IMR-90 (cell line): Measurements from ENCODE around the gene PSKH1. TPM values are rescaled to one million over a fixed set of nuclear protein-coding genes. Genes with fewer than 3 reads are reported as not detected.
A peak's percentile ranks its signal among the peaks of the same experiment; 100 is the strongest.

ENCODE experiments used
- ATAC-seq: fragments of 200-7000 bp; cut with Tn5 transposase; 2 replicates; pipeline ENCODE4 v1.9.1; 2020; ENCODE audit warnings: low read depth, mild to moderate bottlenecking, moderate library complexity
- BruUV-seq: library from RNA; stranded (reverse); fragments of 400-500 nt; replicated peaks from 2 replicates; lab custom pipeline; 2021; lab: Mats Ljungman, UMichigan
- CTCF ChIA-PET: fragments of 300-600 bp; formaldehyde crosslinking; extraction: SDS; loops from one replicate; lab custom pipeline; 2021; ENCODE audit warnings: antibody characterized with exemption; lab: Yijun Ruan, JAX
- POLR2A ChIA-PET: fragments of 300-600 bp; sonication (Branson Sonifier 250); formaldehyde crosslinking; loops from one replicate; lab custom pipeline; 2022; ENCODE audit warnings: antibody characterized with exemption; ENCODE audit not compliant: unreplicated experiment; lab: Charles Lee
- DNase-seq: peaks from one replicate; pipeline ENCODE4 v3.0.0; 2013
- H2AFZ ChIP-seq: replicated peaks from 2 replicates; pipeline ENCODE3; 2013; ENCODE audit warnings: low read length, mild to moderate bottlenecking; ENCODE audit not compliant: poor library complexity
- H2AK5ac ChIP-seq: 2 replicates; pipeline ENCODE4 v1.6.1; 2013; ENCODE audit warnings: low read depth, low read length, inconsistent platforms
- H2AK9ac ChIP-seq: replicated peaks from 2 replicates; pipeline ENCODE3; 2013; ENCODE audit warnings: mild to moderate bottlenecking, low read depth, low read length, moderate library complexity; ENCODE audit not compliant: poor library complexity
- H2BK120ac ChIP-seq: 2 replicates; pipeline ENCODE4 v1.6.1; 2013; ENCODE audit warnings: low read depth, low read length, inconsistent platforms
- H2BK15ac ChIP-seq: 3 replicates; pipeline ENCODE4 v1.6.1; 2013; ENCODE audit warnings: low read depth, low read length, inconsistent platforms
- H2BK20ac ChIP-seq: 2 replicates; pipeline ENCODE4 v1.6.1; 2013; ENCODE audit warnings: low read depth, mild to moderate bottlenecking, inconsistent platforms, low read length, moderate library complexity
- H2BK5ac ChIP-seq: 2 replicates; pipeline ENCODE4 v1.6.1; 2013; ENCODE audit warnings: mild to moderate bottlenecking, low read depth, low read length, inconsistent platforms; ENCODE audit not compliant: poor library complexity, severe bottlenecking
- H3K14ac ChIP-seq: replicated peaks from 2 replicates; pipeline ENCODE4 v1.6.1; 2013; ENCODE audit warnings: low read depth, low read length, inconsistent platforms
- H3K18ac ChIP-seq: 2 replicates; pipeline ENCODE4 v1.6.1; 2013; ENCODE audit warnings: low read depth, low read length, control low read depth
- H3K23ac ChIP-seq: 2 replicates; pipeline ENCODE4 v1.6.1; 2013; ENCODE audit warnings: low read depth, low read length, inconsistent platforms
- H3K27ac ChIP-seq: 2 replicates; pipeline ENCODE4 v1.5.1; 2013; ENCODE audit warnings: mild to moderate bottlenecking, control low read depth, low read length; ENCODE audit not compliant: insufficient read depth
- H3K27me3 ChIP-seq: 2 replicates; pipeline ENCODE4 v1.6.1; 2013; ENCODE audit warnings: low read length; ENCODE audit not compliant: control insufficient read depth, insufficient read depth
- H3K36me3 ChIP-seq: 2 replicates; pipeline ENCODE4 v1.6.1; 2013; ENCODE audit warnings: low read length, mixed read lengths; ENCODE audit not compliant: control insufficient read depth, insufficient read depth
- H3K4ac ChIP-seq: 2 replicates; pipeline ENCODE4 v1.6.1; 2013; ENCODE audit warnings: low read depth, low read length, inconsistent platforms
- H3K4me1 ChIP-seq: 2 replicates; pipeline ENCODE4 v1.6.1; 2013; ENCODE audit warnings: low read length, mixed read lengths; ENCODE audit not compliant: control insufficient read depth, insufficient read depth
- H3K4me2 ChIP-seq: 2 replicates; pipeline ENCODE4 v1.6.1; 2013; ENCODE audit warnings: low read depth, mild to moderate bottlenecking, control low read depth, low read length, moderate library complexity
- H3K4me3 ChIP-seq: 2 replicates; pipeline ENCODE4 v1.5.1; 2013; ENCODE audit warnings: low read depth, mild to moderate bottlenecking, control low read depth, low read length, moderate library complexity; ENCODE audit not compliant: insufficient read depth
- H3K56ac ChIP-seq: 2 replicates; pipeline ENCODE4 v1.6.1; 2013; ENCODE audit warnings: low read length, inconsistent platforms; ENCODE audit not compliant: insufficient read depth; ENCODE audit errors: extremely low read depth
- H3K79me1 ChIP-seq, 2 experiments: 2 replicates each; pipeline ENCODE4 v1.6.1; 2013; ENCODE audit warnings: low read length in 2 of 2, inconsistent platforms in 1 of 2, low read depth in 1 of 2
- H3K9ac ChIP-seq: 2 replicates; pipeline ENCODE4 v1.6.1; 2013; ENCODE audit warnings: low read depth, low read length, control low read depth
- H3K9me1 ChIP-seq: 2 replicates; pipeline ENCODE4 v1.6.1; 2013; ENCODE audit warnings: low read length, inconsistent platforms; ENCODE audit not compliant: insufficient read depth
- H3K9me3 ChIP-seq: 2 replicates; pipeline ENCODE4 v1.6.1; 2013; ENCODE audit warnings: low read length; ENCODE audit not compliant: control insufficient read depth, insufficient read depth
- H4K20me1 ChIP-seq: 2 replicates; pipeline ENCODE4 v1.6.1; 2013; ENCODE audit warnings: low read length, inconsistent platforms; ENCODE audit not compliant: insufficient read depth
- H4K5ac ChIP-seq: 2 replicates; pipeline ENCODE4 v1.6.1; 2013; ENCODE audit warnings: mild to moderate bottlenecking, low read depth, low read length, control low read depth
- H4K8ac ChIP-seq, 2 experiments: 2 replicates each; pipeline ENCODE4 v1.6.1; 2013; ENCODE audit warnings: low read depth in 2 of 2, low read length in 2 of 2, control low read depth in 1 of 2, inconsistent platforms in 1 of 2
- H4K91ac ChIP-seq: 2 replicates; pipeline ENCODE4 v1.6.1; 2013; ENCODE audit warnings: low read depth, low read length, inconsistent platforms; ENCODE audit not compliant: insufficient read depth
- BHLHE40 ChIP-seq: fragments of 150-350 bp; IDR thresholded peaks from 2 replicates; pipeline ENCODE4 v1.6.1; 2016; ENCODE audit warnings: mild to moderate bottlenecking, low read depth, low read length
- CEBPB ChIP-seq: IDR thresholded peaks from 2 replicates; pipeline ENCODE4 v1.6.1; 2012; ENCODE audit warnings: low read depth, low read length, improper control_type of control experiment
- CHD1 ChIP-seq: IDR thresholded peaks from 2 replicates; pipeline ENCODE4 v1.6.1; 2012; ENCODE audit warnings: low read depth, low read length, improper control_type of control experiment
- CTCF ChIP-seq: conservative IDR thresholded peaks from 2 replicates; pipeline ENCODE4 v1.5.1; 2012; ENCODE audit warnings: mild to moderate bottlenecking, low read depth, low read length, improper control_type of control experiment
- ELK1 ChIP-seq: fragments of 150-350 bp; IDR thresholded peaks from 2 replicates; pipeline ENCODE4 v1.6.1; 2016; ENCODE audit warnings: low read depth, mild to moderate bottlenecking, low read length, moderate library complexity, borderline replicate concordance
- MAFK ChIP-seq: IDR thresholded peaks from 2 replicates; pipeline ENCODE4 v1.6.1; 2012; ENCODE audit warnings: low read depth, low read length, improper control_type of control experiment
- MAZ ChIP-seq: IDR thresholded peaks from 2 replicates; pipeline ENCODE4 v1.6.1; 2012; ENCODE audit warnings: low read depth, mild to moderate bottlenecking, low read length, improper control_type of control experiment, moderate library complexity, borderline replicate concordance
- MXI1 ChIP-seq: IDR thresholded peaks from 2 replicates; pipeline ENCODE4 v1.6.1; 2012; ENCODE audit warnings: low read depth, mild to moderate bottlenecking, low read length, moderate library complexity, borderline replicate concordance
- NFE2L2 ChIP-seq: fragments of 150-350 bp; IDR thresholded peaks from 2 replicates; pipeline ENCODE4 v1.6.1; 2016; ENCODE audit warnings: low read depth, mild to moderate bottlenecking, low read length
- POLR2A ChIP-seq: IDR thresholded peaks from 2 replicates; pipeline ENCODE4 v1.6.1; 2012; ENCODE audit warnings: mild to moderate bottlenecking, low read depth, low read length
- RCOR1 ChIP-seq: IDR thresholded peaks from 2 replicates; pipeline ENCODE4 v1.6.1; 2012; ENCODE audit warnings: mild to moderate bottlenecking, low read length, improper control_type of control experiment; ENCODE audit not compliant: insufficient replicate concordance
- RFX5 ChIP-seq: IDR thresholded peaks from 2 replicates; pipeline ENCODE4 v1.8.0; 2012; ENCODE audit warnings: low read depth, mild to moderate bottlenecking, low read length, moderate library complexity
- SMC3 ChIP-seq: fragments of 150-350 bp; IDR thresholded peaks from 2 replicates; pipeline ENCODE4 v1.6.1; 2016; ENCODE audit warnings: low read depth, mild to moderate bottlenecking, antibody characterized with exemption, low read length, moderate library complexity
- WGBS, 2 experiments: methylation state at CpG; one replicate each; pipeline versions ENCODE4 v1.1.5 to v1.1.7; 2013; ENCODE audit warnings: missing lambda C conversion rate in 2 of 2; ENCODE audit not compliant: insufficient read length in 1 of 2; ENCODE audit errors: extremely low coverage in 2 of 2; 5-methylcytosine and 5-hydroxymethylcytosine counted together
- dilution Hi-C: fragments of 300-500 bp; cut with HindIII; formaldehyde crosslinking; loops from one replicate; pipeline ENCODE4 v1.14.3; 2018; ENCODE audit warnings: low sequenced_read_pairs; ENCODE audit not compliant: unreplicated experiment
- in situ Hi-C: fragments of 300-500 bp; cut with MboI; formaldehyde crosslinking; loops from 3 replicates; pipeline ENCODE4 v1.14.3; 2019; ENCODE audit warnings: low sequenced_read_pairs, inconsistent platforms, mixed read lengths
- intact Hi-C: fragments of 100-400 bp; cut with micrococcal nuclease; formaldehyde crosslinking; loops from 2 replicates; pipeline ENCODE4 v1.10.0; 2022
- polyA plus RNA-seq, 3 experiments: library from polyadenylated mRNA; depleted of rRNA; stranded (reverse); fragments of >200 nt; gene quantifications; 2 replicates each; pipeline ENCODE4 v1.2.3, GENCODE V29; 2012; ENCODE audit warnings: low replicate concordance in 1 of 3
- total RNA-seq: library from RNA; depleted of rRNA; stranded (reverse); fragments of >200 nt; gene quantifications from 2 replicates; pipeline ENCODE4 v1.2.3, GENCODE V29; 2012

Gene PSKH1
- total and polyA plus RNA-seq, 2 of the 4 experiments (the other 2 are of a cell fraction), result 11.5 to 26.7 TPM

GRCh38 chr16:67915831-67916723 is 23.0 kb downstream of the PSKH1 start:
- no peak overlapping the region for H3K18ac ChIP-seq
- peaks cover 17 to 61% of the 10 kb centered on the region in 2 experiments for H3K79me1 ChIP-seq
- no peak overlapping the region for H4K91ac ChIP-seq
- no TSS peak for BruUV-seq
- no peak overlapping the region for H3K9ac ChIP-seq
- no peak overlapping the region for H3K56ac ChIP-seq
- dilution Hi-C loops, result no loop called here
- ATAC-seq (peak; percentile 19; the same call in 1 of the 2 replicates), DNase-seq (peak; percentile 24)
- no peak overlapping the region for H3K27ac ChIP-seq
- H3K9me1 ChIP-seq, result peaks cover 34% of the 10 kb centered on the region
- peaks cover 23% of the 10 kb centered on the region for H3K4me1 ChIP-seq
- H3K4ac ChIP-seq, result no peak overlapping the region; the same call in 1 of the 2 replicates
- H3K23ac ChIP-seq, result 0 out of 2 replicates have a peak overlapping the region, but pooled peaks have one; percentile 4
- POLR2A ChIA-PET, result interaction anchor here (1.1 kb wide), 1 partner anchor 9 kb away, joined by 3 read pairs; no protein-coding TSS in a partner anchor
- H4K20me1 ChIP-seq, result peaks cover 54% of the 10 kb centered on the region
- no peak overlapping the region for H2BK20ac ChIP-seq
- in situ Hi-C loops, result no loop called here
- no peaks in the 10 kb centered on the region for H3K27me3 ChIP-seq
- H2BK15ac ChIP-seq, result no peak overlapping the region
- no peak overlapping the region for H4K5ac ChIP-seq
- CTCF ChIA-PET, result interaction anchor here (0.6 to 1.2 kb wide), 2 partner anchors 99 to 124 kb away, joined by 3 read pairs; no protein-coding TSS in a partner anchor
- H3K9me3 ChIP-seq, result no peaks in the 10 kb centered on the region
- no peak overlapping the region for H2AFZ ChIP-seq
- H4K8ac ChIP-seq, result no peak overlapping the region
- TF ChIP-seq RFX5 (no peak), MXI1 (no peak), MAFK (no peak), BHLHE40 (no peak), NFE2L2 (no peak), CTCF (no peak), MAZ (no peak), CHD1 (no peak), ELK1 (no peak), CEBPB (no peak), SMC3 (no peak), RCOR1 (no peak), POLR2A (no peak)
- no peak overlapping the region for H3K4me3 ChIP-seq
- H2BK120ac ChIP-seq, result no peak overlapping the region
- no peak overlapping the region for H3K14ac ChIP-seq
- no peak overlapping the region for H2BK5ac ChIP-seq
- peak overlapping the region; percentile 22 for H2AK9ac ChIP-seq
- peaks cover 15% of the 10 kb centered on the region for H3K36me3 ChIP-seq
- no peak overlapping the region for H2AK5ac ChIP-seq
- intact Hi-C loops, result no loop called here
- 100% methylated on average over 2 of the region's 7 CpGs; no CpG with 5 or more reads in 1 of the 2 experiments for WGBS, 2 experiments
- no peak overlapping the region for H3K4me2 ChIP-seq
